B cell (primary cell): Measurements from ENCODE around the gene MCEE. TPM values are rescaled to one million over a fixed set of nuclear protein-coding genes. Genes with fewer than 3 reads are reported as not detected.
"Not testable (repeated sequence)": the region's sequence is repeated elsewhere in the genome, so short reads cannot be mapped to it uniquely, and the experiment has no call there.

ENCODE experiments used
- ATAC-seq: fragments of 200-7000 bp; cut with Tn5 transposase; one replicate; pipeline ENCODE4 v1.10.0; 2021; ENCODE audit warnings: low read depth, mild to moderate bottlenecking, moderate number of reproducible peaks, moderate library complexity
- CTCF ChIA-PET: fragments of 350-600 bp; sonication (Branson Sonifier 250); formaldehyde crosslinking; loops from one replicate; lab custom pipeline; 2021; ENCODE audit warnings: antibody characterized with exemption, inconsistent platforms; lab: Charles Lee
- POLR2A ChIA-PET: fragments of 350-600 bp; sonication (Branson Sonifier 250); formaldehyde crosslinking; loops from one replicate; lab custom pipeline; 2021; ENCODE audit warnings: antibody characterized with exemption; lab: Charles Lee
- DNase-seq: peaks from one replicate; pipeline ENCODE4 v3.0.0; 2013
- H2AFZ ChIP-seq: 2 replicates; pipeline ENCODE4 v1.6.1; 2012; ENCODE audit warnings: mild to moderate bottlenecking, low read depth, low read length; ENCODE audit not compliant: insufficient read depth, poor library complexity, severe bottlenecking
- H3K27ac ChIP-seq, 2 donors: 1 replicate in 1 of 2; 2 replicates in 1 of 2; pipeline ENCODE4 v1.5.1; 2012 to 2013; ENCODE audit warnings: low read length in 2 of 2, mild to moderate bottlenecking in 2 of 2, moderate library complexity in 1 of 2
- H3K27me3 ChIP-seq, 4 experiments: fragments of 200-600 bp in 1 of 4; sonication (generic) in 1 of 4; replicated peaks in 1 of 4; 1 replicate in 2 of 4; 2 replicates in 2 of 4; pipeline versions ENCODE4 v1.6.1 to v1.7.0; 2013 to 2016; ENCODE audit warnings: low read length in 3 of 4, mild to moderate bottlenecking in 2 of 4, mixed read lengths in 1 of 4, moderate library complexity in 1 of 4; ENCODE audit not compliant: insufficient read depth in 4 of 4, control insufficient read depth in 3 of 4; ENCODE audit errors: control extremely low read depth in 1 of 4
- H3K36me3 ChIP-seq, 2 experiments: replicated peaks in 1 of 2; 1 replicate in 1 of 2; 2 replicates in 1 of 2; pipeline versions ENCODE4 v1.6.1 to v1.7.1; 2013; ENCODE audit warnings: low read length in 1 of 2; ENCODE audit not compliant: insufficient read depth in 2 of 2, control insufficient read depth in 1 of 2; ENCODE audit errors: control extremely low read depth in 1 of 2, extremely low read depth in 1 of 2
- H3K4me1 ChIP-seq, 2 donors: fragments of 200-600 bp in 1 of 2; sonication (generic) in 1 of 2; 1 replicate in 1 of 2; 2 replicates in 1 of 2; pipeline versions ENCODE4 v1.5.1 to v1.6.1; 2013 to 2017; ENCODE audit warnings: low read length in 2 of 2; ENCODE audit not compliant: control insufficient read depth in 2 of 2, insufficient read depth in 2 of 2
- H3K4me2 ChIP-seq: replicated peaks from 2 replicates; pipeline ENCODE3; 2012; ENCODE audit warnings: mild to moderate bottlenecking, low read depth, low read length; ENCODE audit not compliant: poor library complexity, severe bottlenecking
- H3K4me3 ChIP-seq, 5 experiments: fragments of 200-600 bp in 1 of 5; sonication (generic) in 1 of 5; 1 replicate in 3 of 5; 2 replicates in 2 of 5; pipeline versions ENCODE4 v1.5.1 to v1.7.0; 2011 to 2016; ENCODE audit warnings: low read length in 4 of 5, mild to moderate bottlenecking in 4 of 5, low read depth in 2 of 5, control low read depth in 1 of 5, moderate library complexity in 1 of 5; ENCODE audit not compliant: insufficient read depth in 1 of 5; ENCODE audit errors: control extremely low read depth in 1 of 5, extremely low read depth in 1 of 5
- H3K79me2 ChIP-seq: fragments of 200-600 bp; sonication (generic); one replicate; pipeline ENCODE4 v1.6.0; 2016; ENCODE audit warnings: low read length; ENCODE audit not compliant: control insufficient read depth, insufficient read depth
- H3K9ac ChIP-seq: fragments of 200-600 bp; sonication (generic); 2 replicates; pipeline ENCODE4 v1.6.1; 2017; ENCODE audit warnings: mild to moderate bottlenecking, low read length, moderate library complexity
- H3K9me3 ChIP-seq, 3 donors: one replicate each; pipeline versions ENCODE4 v1.6.1 to v1.7.1; 2013; ENCODE audit warnings: low read length in 2 of 3; ENCODE audit not compliant: control insufficient read depth in 2 of 3, insufficient read depth in 1 of 3; ENCODE audit errors: control extremely low read depth in 1 of 3
- H4K20me1 ChIP-seq: 2 replicates; pipeline ENCODE4 v1.6.0; 2012; ENCODE audit warnings: mild to moderate bottlenecking, low read length; ENCODE audit not compliant: insufficient read depth, control insufficient read depth, poor library complexity, severe bottlenecking
- H3K27ac Mint-ChIP-seq: one replicate; pipeline ENCODE4 v1.8.0; 2021; ENCODE audit warnings: mixed read lengths
- H3K27me3 Mint-ChIP-seq: one replicate; pipeline ENCODE4 v1.8.0; 2021; ENCODE audit warnings: mixed read lengths
- H3K4me1 Mint-ChIP-seq: one replicate; pipeline ENCODE4 v1.8.0; 2021; ENCODE audit warnings: mixed read lengths
- H3K4me3 Mint-ChIP-seq: one replicate; pipeline ENCODE4 v1.8.0; 2021; ENCODE audit warnings: mixed read lengths
- H3K9me3 Mint-ChIP-seq: one replicate; pipeline ENCODE4 v1.8.0; 2022; ENCODE audit warnings: mixed read lengths; ENCODE audit not compliant: insufficient read depth
- WGBS: methylation state at CpG from one replicate; pipeline ENCODE4 v1.1.5; 2013; ENCODE audit warnings: missing lambda C conversion rate; ENCODE audit not compliant: insufficient coverage; 5-methylcytosine and 5-hydroxymethylcytosine counted together
- intact Hi-C: fragments of 100-400 bp; cut with micrococcal nuclease; formaldehyde crosslinking; loops from one replicate; pipeline ENCODE4 v1.10.0; 2022
- polyA plus RNA-seq: library from polyadenylated mRNA; depleted of rRNA; stranded (reverse); fragments of >200 nt; gene quantifications from 2 replicates; pipeline ENCODE4 v1.2.3, GENCODE V29; 2012
- total RNA-seq, 2 donors: library from RNA; stranded (reverse); fragments of 120-200 nt in 1 of 2; gene quantifications; 1 replicate in 1 of 2; 2 replicates in 1 of 2; pipeline versions ENCODE4 v1.2.3 to v1.2.4, GENCODE V29; 2013 to 2022

Gene MCEE
- total and polyA plus RNA-seq, 2 donors (not counting 1 experiment from before 2014, with no cell fraction given), result 13.1 to 17.6 TPM

- H3K9me3 ChIP-seq, H3K27me3 ChIP-seq, DNase-seq, H3K27ac Mint-ChIP-seq, H3K4me3 ChIP-seq, H3K79me2 ChIP-seq, CTCF ChIA-PET, ATAC-seq, H3K9ac ChIP-seq, H3K36me3 ChIP-seq, H3K4me1 ChIP-seq, H3K4me2 ChIP-seq, POLR2A ChIA-PET, H2AFZ ChIP-seq, H3K4me3 Mint-ChIP-seq, intact Hi-C loops, H4K20me1 ChIP-seq, H3K9me3 Mint-ChIP-seq, H3K27ac ChIP-seq: not testable (repeated sequence)
- Mint-ChIP-seq H3K27me3 (peaks cover 37% of the 10 kb centered on the region), H3K4me1 (peaks cover 15% of the 10 kb centered on the region)
- WGBS, result no CpG with 5 or more reads among the region's 9 CpGs
These were observed 44.6 kb downstream of the MCEE start for GRCh38 chr2:71085325-71086003.

DNA sequence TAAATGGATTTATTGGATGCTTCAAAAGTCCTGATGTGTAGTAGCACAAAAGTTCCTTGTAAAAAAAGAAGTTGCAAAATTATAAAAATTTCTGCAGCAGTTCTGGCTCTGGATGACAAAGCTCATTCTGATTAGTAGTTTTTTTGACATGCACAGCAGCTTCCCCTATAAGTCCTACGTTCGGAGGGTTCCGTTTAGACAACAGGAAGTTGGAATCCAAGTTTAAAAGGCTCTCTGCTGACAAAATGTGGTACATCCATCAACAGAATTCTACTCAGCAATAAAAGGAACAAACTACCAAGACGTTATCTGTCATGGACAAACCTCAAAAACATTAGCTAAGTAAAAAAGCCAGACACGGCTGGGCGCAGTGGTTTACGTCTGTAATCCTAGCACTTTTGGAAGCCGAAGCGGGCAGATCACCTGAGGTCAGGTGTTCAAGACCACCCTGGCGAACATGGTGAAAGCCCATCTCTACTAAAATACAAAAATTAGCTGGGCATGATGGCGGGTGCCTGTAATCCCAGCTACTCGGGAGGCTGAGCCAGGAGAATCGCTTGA is 46.2 kb downstream of the MCEE start:
- H3K27ac Mint-ChIP-seq, H3K79me2 ChIP-seq, H3K27me3 ChIP-seq, H3K9me3 Mint-ChIP-seq, H3K9me3 ChIP-seq, H4K20me1 ChIP-seq, H3K36me3 ChIP-seq, H3K4me1 ChIP-seq, DNase-seq, intact Hi-C loops, H3K27ac ChIP-seq, ATAC-seq: not testable (repeated sequence)
- peaks cover 15% of the 10 kb centered on the region for H3K4me1 Mint-ChIP-seq
- H3K4me3 Mint-ChIP-seq, result peak overlapping the region; percentile 75
- peak overlapping the region; percentile 54 for H2AFZ ChIP-seq
- ChIA-PET CTCF (interaction anchor here (0.7 to 1.1 kb wide), 2 partner anchors 13 kb away, joined by 3 to 4 read pairs; no protein-coding TSS in a partner anchor), POLR2A (interaction anchor here (2.0 kb wide), 1 partner anchor 12 kb away, joined by 4 read pairs; no protein-coding TSS in a partner anchor)
- peak overlapping the region; percentile 68 for H3K4me2 ChIP-seq
- peak overlapping the region; percentile 49 for H3K9ac ChIP-seq
- 16% methylated on average over 6 of the region's 13 CpGs for WGBS
- peaks cover 28% of the 10 kb centered on the region for H3K27me3 Mint-ChIP-seq
- H3K4me3 ChIP-seq, result peak overlapping the region in 4 of 5 experiments; percentile 22 to 33 (median 27)

GRCh38 chr2:71083297-71083696 is 46.7 kb downstream of the MCEE start:
- DNase-seq, H3K4me2 ChIP-seq, H3K27me3 ChIP-seq, H3K4me3 ChIP-seq, H3K79me2 ChIP-seq, H3K27ac ChIP-seq, H3K4me3 Mint-ChIP-seq, H3K27ac Mint-ChIP-seq, H2AFZ ChIP-seq, H4K20me1 ChIP-seq, H3K9me3 ChIP-seq, H3K4me1 ChIP-seq, intact Hi-C loops, H3K9ac ChIP-seq, H3K9me3 Mint-ChIP-seq, ATAC-seq, H3K36me3 ChIP-seq: not testable (repeated sequence)
- H3K4me1 Mint-ChIP-seq, result peaks cover 15% of the 10 kb centered on the region
- POLR2A ChIA-PET, result interaction anchor here (2.0 kb wide), 1 partner anchor 12 kb away, joined by 4 read pairs; no protein-coding TSS in a partner anchor
- H3K27me3 Mint-ChIP-seq, result peaks cover 23% of the 10 kb centered on the region
- no CpG with 5 or more reads among the region's 3 CpGs for WGBS
- CTCF ChIA-PET, result interaction anchor here (1.1 kb wide), 1 partner anchor 12 kb away, joined by 4 read pairs; no protein-coding TSS in a partner anchor
